ENCODE data around the gene AEN.

Gene AEN

GRCh38 chr15:88678755-88679154 is 57.6 kb downstream of the AEN start:
- no peak for DNase-seq (ENCODE audit: low read depth)
- TF ChIP-seq, protein P1, sequence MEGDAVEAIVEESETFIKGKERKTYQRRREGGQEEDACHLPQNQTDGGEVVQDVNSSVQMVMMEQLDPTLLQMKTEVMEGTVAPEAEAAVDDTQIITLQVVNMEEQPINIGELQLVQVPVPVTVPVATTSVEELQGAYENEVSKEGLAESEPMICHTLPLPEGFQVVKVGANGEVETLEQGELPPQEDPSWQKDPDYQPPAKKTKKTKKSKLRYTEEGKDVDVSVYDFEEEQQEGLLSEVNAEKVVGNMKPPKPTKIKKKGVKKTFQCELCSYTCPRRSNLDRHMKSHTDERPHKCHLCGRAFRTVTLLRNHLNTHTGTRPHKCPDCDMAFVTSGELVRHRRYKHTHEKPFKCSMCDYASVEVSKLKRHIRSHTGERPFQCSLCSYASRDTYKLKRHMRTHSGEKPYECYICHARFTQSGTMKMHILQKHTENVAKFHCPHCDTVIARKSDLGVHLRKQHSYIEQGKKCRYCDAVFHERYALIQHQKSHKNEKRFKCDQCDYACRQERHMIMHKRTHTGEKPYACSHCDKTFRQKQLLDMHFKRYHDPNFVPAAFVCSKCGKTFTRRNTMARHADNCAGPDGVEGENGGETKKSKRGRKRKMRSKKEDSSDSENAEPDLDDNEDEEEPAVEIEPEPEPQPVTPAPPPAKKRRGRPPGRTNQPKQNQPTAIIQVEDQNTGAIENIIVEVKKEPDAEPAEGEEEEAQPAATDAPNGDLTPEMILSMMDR (IDR thresholded peaks at IDR 0.05; ENCODE audit: insufficient read depth, low read depth, low read length, missing control alignments): no peak
- no peak overlapping the region for H3K4me3 ChIP-seq (ENCODE audit: low read depth, low read length)

DNA sequence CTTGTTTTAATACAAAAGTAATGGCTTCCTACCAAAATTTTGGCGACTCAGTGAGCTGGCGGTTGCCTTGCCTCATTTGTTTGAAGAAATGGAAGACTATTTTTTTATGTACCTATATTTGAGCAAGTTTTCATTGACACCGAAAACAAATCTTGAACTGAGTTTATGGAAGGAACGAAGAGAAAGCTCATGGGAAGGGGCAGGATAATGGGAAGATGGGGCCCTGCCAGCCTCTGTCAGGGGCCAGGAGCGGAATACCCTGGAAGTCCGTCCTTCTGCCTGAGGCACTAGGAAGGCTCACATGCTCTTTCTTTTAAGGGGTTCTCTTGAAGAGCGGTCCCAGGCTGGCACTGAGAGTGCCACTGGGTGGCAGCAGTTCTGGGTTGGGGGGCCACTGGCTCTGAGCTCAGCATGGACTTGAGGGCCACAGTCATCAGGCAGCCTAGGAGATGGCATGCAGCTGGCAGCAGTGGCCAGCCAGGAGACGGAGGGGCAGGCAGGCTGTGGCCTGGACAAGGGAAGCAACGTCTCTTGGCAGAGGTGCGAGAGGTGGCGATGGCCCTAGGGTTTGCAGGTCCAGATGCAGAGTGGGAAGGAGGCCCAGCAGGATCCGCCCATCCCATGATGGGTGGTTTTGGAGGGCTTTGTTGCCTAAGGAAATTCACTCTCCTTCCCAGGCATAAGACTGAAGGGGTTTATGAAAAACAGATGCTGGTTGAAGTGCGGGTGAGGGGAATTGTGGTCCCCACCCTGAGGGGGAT is 59.3 kb downstream of the AEN start:
- no peak overlapping the region for H3K4me3 ChIP-seq (ENCODE audit: low read depth, low read length)
- TF ChIP-seq, protein P1 (IDR thresholded peaks at IDR 0.05; ENCODE audit: insufficient read depth, low read depth, low read length, missing control alignments): no peak
- no peak for DNase-seq (ENCODE audit: low read depth)

DNA sequence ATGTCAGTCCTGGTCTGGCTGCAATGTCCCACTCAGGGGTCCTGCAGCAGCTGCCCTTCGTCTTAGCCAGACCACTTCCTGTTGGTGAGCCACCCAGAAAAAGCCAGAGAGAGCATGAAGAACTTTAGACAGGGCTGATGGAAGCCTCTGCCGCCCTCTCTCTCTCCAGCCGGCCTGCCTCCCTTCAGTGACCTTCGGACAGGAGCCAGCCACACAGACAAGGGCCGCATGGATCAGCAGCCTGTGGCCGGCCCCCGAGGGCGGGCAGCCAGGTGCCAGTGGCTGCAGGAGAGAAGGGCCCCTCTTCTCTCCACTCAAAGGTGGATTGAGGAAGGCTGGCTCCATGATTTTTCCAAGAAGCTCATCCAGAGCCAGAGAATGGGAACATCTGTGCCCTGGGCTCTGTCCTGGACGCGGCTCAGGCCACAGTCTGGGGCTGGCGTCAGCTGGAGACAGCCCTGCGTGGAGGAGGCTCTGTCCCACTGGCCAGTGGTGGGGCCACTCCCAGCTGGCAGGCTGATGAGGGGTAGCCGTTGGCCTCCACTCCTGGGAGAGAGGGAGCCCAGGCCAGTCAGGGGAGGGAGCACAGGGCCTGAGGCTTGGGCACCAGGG is 60.6 kb downstream of the AEN start:
- H3K4me3 ChIP-seq (ENCODE audit: low read depth, low read length): no peak overlapping the region
- TF ChIP-seq, protein P1 (IDR thresholded peaks at IDR 0.05; ENCODE audit: insufficient read depth, low read depth, low read length, missing control alignments): no peak
- DNase-seq (ENCODE audit: low read depth): no peak
